GM23248 (cell line): ENCODE measurements around the gene USP19.

Source experiments
- EZH2 ChIP-seq: fragments of 200-600 bp; sonication (generic); IDR thresholded peaks from 2 replicates; pipeline ENCODE4 v1.6.1; 2018; ENCODE audit warnings: antibody characterized with exemption, mild to moderate bottlenecking; ENCODE audit not compliant: insufficient read depth, poor library complexity, severe bottlenecking
- EZH2phosphoT487 ChIP-seq: fragments of 200-600 bp; sonication (generic); IDR thresholded peaks from 2 replicates; pipeline ENCODE4 v1.6.1; 2018; ENCODE audit warnings: antibody characterized with exemption, moderate library complexity, mild to moderate bottlenecking, low read depth; ENCODE audit not compliant: insufficient read depth

DNA sequence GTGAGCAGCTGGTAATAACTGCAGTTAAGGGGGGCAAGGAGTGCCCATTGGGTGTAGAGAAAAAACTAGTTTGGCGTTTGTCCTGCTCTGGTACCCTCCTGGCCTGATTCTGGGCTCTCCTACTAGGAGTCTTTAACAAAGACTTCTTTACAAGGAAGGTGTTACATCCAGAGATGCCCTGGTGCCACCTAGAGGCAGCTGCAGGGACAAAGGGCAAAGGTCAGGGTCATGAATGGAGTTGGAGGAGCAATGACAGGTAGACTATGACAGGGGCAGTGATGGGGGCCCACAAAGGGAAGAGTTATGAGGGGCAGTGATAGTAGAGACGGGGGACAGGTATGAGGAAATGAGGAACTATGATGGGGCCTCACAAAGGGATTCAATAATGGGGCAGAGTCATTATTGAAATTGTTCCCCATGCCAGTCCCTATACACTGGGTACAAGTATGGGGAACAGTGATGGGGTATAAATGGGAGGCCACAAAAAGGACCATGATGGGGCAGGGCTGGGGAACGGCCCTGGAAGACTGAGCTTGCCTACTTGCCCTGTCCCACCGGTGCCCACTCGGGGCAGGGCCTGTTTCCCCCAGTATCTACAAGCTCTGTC is 37.6 kb upstream of the USP19 start:
- TF ChIP-seq EZH2phosphoT487 (no peak), EZH2 (no peak)
